Body of pancreas (tissue), 4 donors: Measurements from ENCODE around the gene GAB4. TPM values are rescaled to one million over a fixed set of nuclear protein-coding genes. Genes with fewer than 3 reads are reported as not detected.

ENCODE experiments used
- ATAC-seq: fragments of 150-250 bp; one replicate; pipeline ENCODE4 v1.9.1; 2016
- DNase-seq, 4 donors: peaks; one replicate each; pipeline ENCODE4 v3.0.0-alpha.2; 2019
- H3K27ac ChIP-seq, 4 donors: fragments of 200-600 bp; sonication (generic); 1 replicate in 3 of 4; 2 replicates in 1 of 4; pipeline versions ENCODE4 v1.5.1 to v1.6.1; 2016 to 2019; ENCODE audit warnings: mild to moderate bottlenecking in 1 of 4, mixed read lengths in 1 of 4, moderate library complexity in 1 of 4
- H3K27me3 ChIP-seq, 2 donors: fragments of 200-600 bp; sonication (generic); one replicate each; pipeline ENCODE4 v1.6.0; 2016; ENCODE audit warnings: mild to moderate bottlenecking in 1 of 2
- H3K36me3 ChIP-seq, 2 donors: fragments of 200-600 bp; sonication (generic); replicated peaks in 1 of 2; 2 replicates each; pipeline ENCODE4 v1.5.1; 2016; ENCODE audit warnings: low read depth in 2 of 2; ENCODE audit not compliant: insufficient read depth in 1 of 2
- H3K4me1 ChIP-seq: fragments of 200-600 bp; sonication (generic); one replicate; pipeline ENCODE4 v1.6.0; 2016
- H3K4me3 ChIP-seq, 2 donors: fragments of 200-600 bp; sonication (generic); 1 replicate in 1 of 2; 2 replicates in 1 of 2; pipeline ENCODE4 v1.5.1; 2016 to 2019
- H3K9me3 ChIP-seq, 3 donors: fragments of 200-600 bp; sonication (generic); 1 replicate in 2 of 3; 2 replicates in 1 of 3; pipeline ENCODE4 v1.5.1; 2016
- CTCF ChIP-seq, 7 experiments: fragments of 450-650 bp in 4 of 7; fragments of 200-600 bp in 3 of 7; sonication (generic) in 3 of 7; IDR thresholded peaks; one replicate each; pipeline ENCODE4 v1.5.1; 2016 to 2019; ENCODE audit warnings: antibody characterized with exemption in 7 of 7
- POLR2A ChIP-seq, 3 donors: fragments of 450-650 bp; IDR thresholded peaks; one replicate each; pipeline ENCODE4 v1.6.1; 2016; ENCODE audit warnings: antibody characterized with exemption in 3 of 3, mild to moderate bottlenecking in 2 of 3
- WGBS, 2 donors: methylation state at CpG; one replicate each; pipeline ENCODE4 v1.1.5; 2017; 5-methylcytosine and 5-hydroxymethylcytosine counted together
- intact Hi-C: fragments of 100-400 bp; cut with DNase I; formaldehyde crosslinking; loops from one replicate; pipeline ENCODE4 v1.15.1; 2023
- total RNA-seq, 2 donors: library from RNA; depleted of rRNA; stranded (reverse); fragments of >200 nt; gene quantifications; one replicate each; pipeline ENCODE4 v1.1.0, GENCODE V29; 2016

The GAB4 gene
- not detected for total RNA-seq

DNA sequence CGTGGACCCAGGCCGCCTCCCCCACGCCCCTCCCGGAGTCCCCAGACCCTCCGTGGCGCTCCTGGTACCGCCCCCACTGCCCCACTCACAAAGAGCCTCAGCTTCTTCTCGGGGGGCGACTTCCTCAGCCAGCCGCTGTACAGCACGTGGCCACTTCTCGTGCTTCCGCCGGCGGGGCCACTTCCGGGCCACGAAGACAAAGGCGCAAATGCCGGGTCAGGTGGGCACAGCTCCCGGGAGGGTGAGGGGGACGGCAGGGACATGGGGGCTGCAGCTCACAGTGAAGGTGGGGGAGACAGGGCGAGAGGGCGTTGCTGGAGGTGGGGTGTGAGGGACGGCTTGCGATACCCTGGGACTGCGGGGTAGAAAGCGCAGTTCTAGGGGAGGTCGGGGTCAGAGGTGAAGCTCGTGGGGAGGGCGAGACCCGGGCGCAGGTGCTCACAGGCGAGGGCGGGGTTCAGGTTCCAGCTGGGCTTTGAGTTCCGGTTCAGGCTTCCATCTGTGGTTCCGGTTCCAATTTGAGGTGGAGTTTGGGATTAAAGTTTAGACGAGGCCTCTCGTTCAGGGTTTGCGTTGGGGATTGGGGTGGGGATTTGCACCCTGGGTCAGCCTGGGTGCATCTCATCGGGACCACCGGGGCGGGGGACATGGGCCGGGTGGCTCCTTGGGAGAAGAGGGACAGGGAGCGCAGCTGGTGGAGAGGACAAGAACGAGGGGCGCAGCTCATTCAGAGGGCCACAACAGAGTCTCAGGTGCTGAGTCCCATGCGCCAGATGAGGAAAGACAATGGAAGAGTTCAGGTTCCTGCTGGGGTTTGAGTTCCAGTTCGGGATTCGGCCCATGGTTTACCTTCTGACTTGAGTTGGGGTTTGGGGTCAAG, at the start of gene GAB4:
Gene GAB4 (minus strand): TSS at position 371 of the 880 bp plus-strand sequence. CDS start 108 bp downstream, at position 263.
- Histone ChIP-seq H3K27me3 (no peaks in the 10 kb centered on the region), H3K4me3 (no peak within 1 kb of the TSS), H3K9me3 (no peaks in the 10 kb centered on the region), H3K27ac (no peak within 1 kb of the TSS), H3K4me1 (no peaks in the 10 kb centered on the region), H3K36me3 (no peaks in the 10 kb centered on the region)
- no peak for DNase-seq
- TF ChIP-seq POLR2A (IDR thresholded peaks at IDR 0.05): no peak
- 54 to 76% methylated on average over 40 to 46 of the region's 49 CpGs for WGBS, 2 donors
- intact Hi-C loops: no loop called here
- ATAC-seq: no peak

DNA sequence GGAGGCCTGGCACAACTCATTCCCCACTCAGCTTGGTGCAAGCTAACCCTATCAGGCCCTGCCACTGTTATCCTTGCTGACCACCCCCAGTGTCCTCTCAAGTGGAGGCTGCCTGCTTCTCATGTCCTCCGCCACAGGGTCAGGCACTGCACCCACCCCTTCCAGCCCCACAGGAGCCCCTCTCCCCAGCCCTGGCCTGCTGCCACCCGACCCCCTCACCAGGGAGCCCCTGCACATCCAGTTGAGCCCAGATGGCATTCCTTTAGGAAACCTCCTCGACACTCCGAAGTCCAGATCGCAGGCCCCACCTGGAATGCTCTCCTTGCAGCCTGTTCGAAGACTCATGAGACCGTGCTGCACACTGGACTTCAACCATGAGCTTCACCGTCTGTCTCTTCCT, 48.8 kb upstream of the GAB4 start:
- DNase-seq (no peak), ATAC-seq (no peak)
- no peak for TF ChIP-seq CTCF (IDR thresholded peaks at IDR 0.05)
- no peak for TF ChIP-seq POLR2A (IDR thresholded peaks at IDR 0.05)
- Histone ChIP-seq H3K36me3 (no peaks in the 10 kb centered on the region), H3K27me3 (no peaks in the 10 kb centered on the region), H3K9me3 (no peaks in the 10 kb centered on the region), H3K27ac (no peak overlapping the region), H3K4me3 (no peak overlapping the region), H3K4me1 (no peaks in the 10 kb centered on the region)
- intact Hi-C loops: no loop called here
- WGBS, 2 donors: 68 to 72% methylated on average over 8 of the region's 8 CpGs

- Histone ChIP-seq H3K4me1 (no peaks in the 10 kb centered on the region), H3K9me3 (no peaks in the 10 kb centered on the region), H3K36me3 (no peaks in the 10 kb centered on the region), H3K4me3 (no peak overlapping the region), H3K27ac (no peak overlapping the region), H3K27me3 (no peaks in the 10 kb centered on the region)
- TF ChIP-seq POLR2A (IDR thresholded peaks at IDR 0.05): no peak
- no peak for TF ChIP-seq CTCF (IDR thresholded peaks at IDR 0.05)
- ATAC-seq (no peak), DNase-seq (no peak)
- 61 to 68% methylated on average over 4 to 5 of the region's 5 CpGs for WGBS, 2 donors
- intact Hi-C loops: no loop called here
These were observed 48.0 kb upstream of the GAB4 start for GRCh38 chr22:17056058-17056457.

- ATAC-seq: no peak
These were observed 39.6 kb upstream of the GAB4 start for GRCh38 chr22:17047656-17048055.

More at GRCh38 chr22:17047656-17048055, 39.6 kb upstream of the GAB4 start:
- TF ChIP-seq POLR2A (IDR thresholded peaks at IDR 0.05) (no peak), CTCF (IDR thresholded peaks at IDR 0.05) (no peak)
- WGBS, 2 donors: 85 to 92% methylated on average over 1 of the region's 1 CpG
- no peaks in the 10 kb centered on the region for H3K36me3 ChIP-seq
- intact Hi-C loops: no loop called here
- no peaks in the 10 kb centered on the region for H3K9me3 ChIP-seq
- H3K27me3 ChIP-seq: no peaks in the 10 kb centered on the region
- no peak for DNase-seq
- H3K27ac ChIP-seq: no peak overlapping the region
- H3K4me3 ChIP-seq: no peak overlapping the region
- no peaks in the 10 kb centered on the region for H3K4me1 ChIP-seq
